Liver (tissue), 9 donors: Measurements from ENCODE around the gene SOX18. TPM values are rescaled to one million over a fixed set of nuclear protein-coding genes. Genes with fewer than 3 reads are reported as not detected.

Experiments used
- DNase-seq: peaks from one replicate; pipeline ENCODE4 v3.0.0-alpha.2; 2017; ENCODE audit warnings: low spot score
- H3K27ac ChIP-seq, 2 donors: one replicate each; pipeline ENCODE4 v1.7.0; 2013; ENCODE audit warnings: inconsistent platforms in 2 of 2, low read length in 2 of 2, control low read depth in 1 of 2, low read depth in 1 of 2, mild to moderate bottlenecking in 1 of 2
- H3K27me3 ChIP-seq, 4 donors: one replicate each; pipeline versions ENCODE4 v1.6.1 to v1.7.0; 2013; ENCODE audit warnings: low read length in 3 of 4, inconsistent platforms in 1 of 4, mild to moderate bottlenecking in 1 of 4, moderate library complexity in 1 of 4; ENCODE audit not compliant: control insufficient read depth in 4 of 4, insufficient read depth in 4 of 4
- H3K36me3 ChIP-seq, 4 donors: one replicate each; pipeline versions ENCODE4 v1.6.1 to v1.7.0; 2013; ENCODE audit warnings: low read length in 3 of 4, mild to moderate bottlenecking in 3 of 4, low read depth in 1 of 4, moderate library complexity in 1 of 4; ENCODE audit not compliant: control insufficient read depth in 4 of 4, insufficient read depth in 3 of 4
- H3K4me1 ChIP-seq, 4 donors: one replicate each; pipeline versions ENCODE4 v1.6.1 to v1.7.0; 2013; ENCODE audit warnings: low read length in 3 of 4, mild to moderate bottlenecking in 3 of 4, moderate library complexity in 1 of 4; ENCODE audit not compliant: control insufficient read depth in 4 of 4, insufficient read depth in 4 of 4
- H3K4me3 ChIP-seq, 3 donors: one replicate each; pipeline versions ENCODE4 v1.6.1 to v1.7.0; 2013; ENCODE audit warnings: low read length in 3 of 3, control low read depth in 1 of 3, low read depth in 1 of 3, mild to moderate bottlenecking in 1 of 3
- H3K9ac ChIP-seq, 2 donors: one replicate each; pipeline ENCODE4 v1.7.0; 2013; ENCODE audit warnings: low read length in 2 of 2, mild to moderate bottlenecking in 2 of 2, moderate library complexity in 2 of 2, control low read depth in 1 of 2, low read depth in 1 of 2
- H3K9me3 ChIP-seq, 4 donors: one replicate each; pipeline versions ENCODE4 v1.6.1 to v1.7.0; 2013; ENCODE audit warnings: low read length in 3 of 4; ENCODE audit not compliant: control insufficient read depth in 4 of 4
- CTCF ChIP-seq: fragments of 150-350 bp; IDR thresholded peaks from 2 replicates; pipeline ENCODE4 v1.5.1; 2017; ENCODE audit warnings: improper control_type of control experiment, low read depth, low read length; ENCODE audit not compliant: missing input control
- EGR1 ChIP-seq, 2 donors: IDR thresholded peaks; 2 replicates each; pipeline ENCODE4 v1.6.1; 2016 to 2018; ENCODE audit warnings: antibody characterized with exemption in 2 of 2, low read depth in 2 of 2
- FOXA2 ChIP-seq: IDR thresholded peaks from 2 replicates; pipeline ENCODE4 v1.6.1; 2016; ENCODE audit warnings: antibody characterized with exemption
- GABPA ChIP-seq, 2 donors: IDR thresholded peaks in 1 of 2; conservative IDR thresholded peaks in 1 of 2; 2 replicates each; pipeline ENCODE4 v1.6.1; 2016; ENCODE audit warnings: antibody characterized with exemption in 2 of 2, mild to moderate bottlenecking in 1 of 2, moderate library complexity in 1 of 2
- HNF4G ChIP-seq: IDR thresholded peaks from 2 replicates; pipeline ENCODE4 v1.6.1; 2016; ENCODE audit warnings: antibody characterized with exemption
- MAX ChIP-seq: IDR thresholded peaks from 2 replicates; pipeline ENCODE4 v1.6.1; 2016; ENCODE audit warnings: antibody characterized with exemption
- NR2F2 ChIP-seq: IDR thresholded peaks from 2 replicates; pipeline ENCODE4 v1.6.1; 2016; ENCODE audit warnings: antibody characterized with exemption
- RAD21 ChIP-seq, 2 donors: IDR thresholded peaks; 2 replicates each; pipeline ENCODE4 v1.6.1; 2016; ENCODE audit warnings: antibody characterized with exemption in 2 of 2, mild to moderate bottlenecking in 2 of 2
- REST ChIP-seq: IDR thresholded peaks from 2 replicates; pipeline ENCODE4 v1.6.1; 2016; ENCODE audit warnings: antibody characterized with exemption, mild to moderate bottlenecking
- RXRA ChIP-seq, 2 donors: IDR thresholded peaks; 2 replicates each; pipeline ENCODE4 v1.6.1; 2017 to 2018; ENCODE audit warnings: antibody characterized with exemption in 2 of 2, mild to moderate bottlenecking in 1 of 2
- WGBS: extraction: QIAGEN DNeasy Blood & Tissue Kit; methylation state at CpG from one replicate; pipeline ENCODE4 v1.1.7; 2013; 5-methylcytosine and 5-hydroxymethylcytosine counted together
- polyA plus RNA-seq, 2 donors: library from polyadenylated mRNA; stranded (reverse) in 1 of 2; unstranded in 1 of 2; fragments of 200-250 nt in 1 of 2; fragments of >200 nt in 1 of 2; fragmentation: Nextera tagmentation in 1 of 2; extraction: Ambion mirVana in 1 of 2; gene quantifications; one replicate each; pipeline versions ENCODE4 v1.2.1 to v1.2.3, GENCODE V29; 2013 to 2015
- total RNA-seq, 2 donors: library from RNA; depleted of rRNA; stranded (reverse); fragments of >200 nt; gene quantifications; one replicate each; pipeline ENCODE4 v1.2.3, GENCODE V29; 2014
- TF ChIP-seq, protein P1 (sequence below): IDR thresholded peaks from 2 replicates; pipeline ENCODE4 v1.6.1; 2016; ENCODE audit warnings: antibody characterized with exemption
- donor health status: healthy.
- donor health status: healthy.
- donor health status: healthy.
- donor health status: healthy.
- donor health status: healthy.

The SOX18 gene
- total and polyA plus RNA-seq, 4 donors: 1.1 to 5.8 (median 2.6) TPM

DNA sequence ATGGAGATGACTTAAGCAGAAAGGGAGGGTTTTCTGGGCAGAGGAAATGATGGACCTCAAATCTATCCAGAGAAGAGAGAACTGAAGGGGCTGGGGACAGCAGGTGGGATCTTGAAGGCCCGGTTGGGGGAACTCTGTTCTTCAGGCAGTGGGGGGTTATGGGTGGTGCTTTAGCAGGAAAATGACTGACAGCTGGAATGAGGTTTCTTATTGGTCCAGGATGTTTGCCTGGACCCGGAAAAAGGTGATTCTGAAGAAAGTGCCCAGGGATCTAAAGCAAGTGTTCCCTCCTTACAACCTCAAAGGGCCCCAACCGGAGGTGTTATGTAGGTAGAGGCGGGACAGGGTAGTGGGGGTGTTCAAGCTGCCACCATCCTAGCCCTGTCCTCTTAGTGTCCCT lies 46.0 kb upstream of the SOX18 start:
- H3K36me3 ChIP-seq: no peaks in the 10 kb centered on the region
- TF ChIP-seq MAX (no peak), GABPA (IDR thresholded peaks at IDR 0.05 in 1 of 2, conservative IDR thresholded peaks at IDR 0.05 in 1 of 2) (no peak), FOXA2 (no peak), REST (no peak)
- no peaks in the 10 kb centered on the region for H3K4me1 ChIP-seq
- no peaks in the 10 kb centered on the region for H3K9me3 ChIP-seq
- H3K4me3 ChIP-seq: no peak overlapping the region
- WGBS: 83% methylated on average over 4 of the region's 4 CpGs
- DNase-seq: no peak
- no peak overlapping the region for H3K27ac ChIP-seq
- H3K9ac ChIP-seq: no peak overlapping the region
- H3K27me3 ChIP-seq: peaks cover 0 to 4% (median 0%) of the 10 kb centered on the region in 4 donors

DNA sequence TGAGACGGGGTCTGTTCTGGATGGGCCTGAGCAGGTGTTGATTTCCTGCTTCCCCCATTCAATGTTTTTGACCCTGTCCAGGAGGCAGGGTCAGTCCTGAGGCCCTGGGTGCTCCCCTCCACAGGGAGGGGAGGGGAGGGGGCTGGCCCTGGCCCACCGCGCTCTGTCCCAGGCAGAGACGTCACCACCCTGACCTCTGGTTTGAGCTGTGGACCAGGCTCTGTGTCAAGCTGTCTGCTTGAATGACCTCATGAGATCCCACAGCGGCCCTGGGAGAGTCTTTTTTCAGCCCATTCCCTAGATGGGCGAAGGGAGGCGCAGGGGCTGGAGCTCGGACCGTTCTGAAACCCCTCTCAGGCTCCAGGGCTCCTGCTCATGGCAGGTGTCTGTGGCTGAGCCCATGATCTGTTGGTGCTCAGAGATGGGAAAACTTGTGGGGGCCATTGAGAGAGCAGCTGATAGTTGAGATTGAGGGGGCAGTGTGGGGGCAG lies 43.6 kb upstream of the SOX18 start:
- Histone ChIP-seq H3K4me1 (no peaks in the 10 kb centered on the region), H3K27me3 (peaks cover 0 to 2% (median 0%) of the 10 kb centered on the region in 4 donors), H3K9me3 (no peaks in the 10 kb centered on the region), H3K36me3 (no peaks in the 10 kb centered on the region), H3K9ac (no peak overlapping the region), H3K4me3 (no peak overlapping the region), H3K27ac (no peak overlapping the region)
- no peak for DNase-seq
- no peak for TF ChIP-seq EGR1 (IDR thresholded peaks at IDR 0.05; ENCODE audit: low read depth in 2 of 2)
- TF ChIP-seq, protein P1, sequence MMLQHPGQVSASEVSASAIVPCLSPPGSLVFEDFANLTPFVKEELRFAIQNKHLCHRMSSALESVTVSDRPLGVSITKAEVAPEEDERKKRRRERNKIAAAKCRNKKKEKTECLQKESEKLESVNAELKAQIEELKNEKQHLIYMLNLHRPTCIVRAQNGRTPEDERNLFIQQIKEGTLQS: no peak
- no peak for TF ChIP-seq RAD21 (IDR thresholded peaks at IDR 0.05)
- 38% methylated on average over 9 of the region's 9 CpGs for WGBS

GRCh38 chr20:64092258-64093012 lies 43.0 kb upstream of the SOX18 start:
- Histone ChIP-seq H3K36me3 (no peaks in the 10 kb centered on the region), H3K9me3 (no peaks in the 10 kb centered on the region), H3K27me3 (peaks cover 0 to 2% (median 0%) of the 10 kb centered on the region in 4 donors), H3K9ac (no peak overlapping the region), H3K27ac (no peak overlapping the region), H3K4me3 (no peak overlapping the region), H3K4me1 (no peaks in the 10 kb centered on the region)
- no peak for TF ChIP-seq RXRA (IDR thresholded peaks at IDR 0.05)
- TF ChIP-seq RAD21 (IDR thresholded peaks at IDR 0.05): no peak
- TF ChIP-seq NR2F2: no peak
- no peak for TF ChIP-seq MAX
- TF ChIP-seq CTCF: no peak
- TF ChIP-seq HNF4G: no peak
- TF ChIP-seq FOXA2: no peak
- 48% methylated on average over 27 of the region's 27 CpGs for WGBS
- no peak for DNase-seq
